IMR-90 (cell line): Measurements from ENCODE around the gene RBM28. TPM values are rescaled to one million over a fixed set of nuclear protein-coding genes. Genes with fewer than 3 reads are reported as not detected.

Experiments used
- ATAC-seq: fragments of 200-7000 bp; cut with Tn5 transposase; 2 replicates; pipeline ENCODE4 v1.9.1; 2020; ENCODE audit warnings: low read depth, mild to moderate bottlenecking, moderate library complexity
- BruUV-seq: library from RNA; stranded (reverse); fragments of 400-500 nt; replicated peaks from 2 replicates; lab custom pipeline; 2021; lab: Mats Ljungman, UMichigan
- CTCF ChIA-PET: fragments of 300-600 bp; formaldehyde crosslinking; extraction: SDS; loops from one replicate; lab custom pipeline; 2021; ENCODE audit warnings: antibody characterized with exemption; lab: Yijun Ruan, JAX
- POLR2A ChIA-PET: fragments of 300-600 bp; sonication (Branson Sonifier 250); formaldehyde crosslinking; loops from one replicate; lab custom pipeline; 2022; ENCODE audit warnings: antibody characterized with exemption; ENCODE audit not compliant: unreplicated experiment; lab: Charles Lee
- DNase-seq: peaks from one replicate; pipeline ENCODE4 v3.0.0; 2013
- H2AFZ ChIP-seq: replicated peaks from 2 replicates; pipeline ENCODE3; 2013; ENCODE audit warnings: low read length, mild to moderate bottlenecking; ENCODE audit not compliant: poor library complexity
- H2AK5ac ChIP-seq: 2 replicates; pipeline ENCODE4 v1.6.1; 2013; ENCODE audit warnings: low read depth, low read length, inconsistent platforms
- H2AK9ac ChIP-seq: replicated peaks from 2 replicates; pipeline ENCODE3; 2013; ENCODE audit warnings: mild to moderate bottlenecking, low read depth, low read length, moderate library complexity; ENCODE audit not compliant: poor library complexity
- H2BK120ac ChIP-seq: 2 replicates; pipeline ENCODE4 v1.6.1; 2013; ENCODE audit warnings: low read depth, low read length, inconsistent platforms
- H2BK15ac ChIP-seq: 3 replicates; pipeline ENCODE4 v1.6.1; 2013; ENCODE audit warnings: low read depth, low read length, inconsistent platforms
- H2BK20ac ChIP-seq: 2 replicates; pipeline ENCODE4 v1.6.1; 2013; ENCODE audit warnings: low read depth, mild to moderate bottlenecking, inconsistent platforms, low read length, moderate library complexity
- H2BK5ac ChIP-seq: 2 replicates; pipeline ENCODE4 v1.6.1; 2013; ENCODE audit warnings: mild to moderate bottlenecking, low read depth, low read length, inconsistent platforms; ENCODE audit not compliant: poor library complexity, severe bottlenecking
- H3K14ac ChIP-seq: replicated peaks from 2 replicates; pipeline ENCODE4 v1.6.1; 2013; ENCODE audit warnings: low read depth, low read length, inconsistent platforms
- H3K18ac ChIP-seq: 2 replicates; pipeline ENCODE4 v1.6.1; 2013; ENCODE audit warnings: low read depth, low read length, control low read depth
- H3K23ac ChIP-seq: 2 replicates; pipeline ENCODE4 v1.6.1; 2013; ENCODE audit warnings: low read depth, low read length, inconsistent platforms
- H3K27ac ChIP-seq: 2 replicates; pipeline ENCODE4 v1.5.1; 2013; ENCODE audit warnings: mild to moderate bottlenecking, control low read depth, low read length; ENCODE audit not compliant: insufficient read depth
- H3K27me3 ChIP-seq: 2 replicates; pipeline ENCODE4 v1.6.1; 2013; ENCODE audit warnings: low read length; ENCODE audit not compliant: control insufficient read depth, insufficient read depth
- H3K36me3 ChIP-seq: 2 replicates; pipeline ENCODE4 v1.6.1; 2013; ENCODE audit warnings: low read length, mixed read lengths; ENCODE audit not compliant: control insufficient read depth, insufficient read depth
- H3K4ac ChIP-seq: 2 replicates; pipeline ENCODE4 v1.6.1; 2013; ENCODE audit warnings: low read depth, low read length, inconsistent platforms
- H3K4me1 ChIP-seq: 2 replicates; pipeline ENCODE4 v1.6.1; 2013; ENCODE audit warnings: low read length, mixed read lengths; ENCODE audit not compliant: control insufficient read depth, insufficient read depth
- H3K4me2 ChIP-seq: 2 replicates; pipeline ENCODE4 v1.6.1; 2013; ENCODE audit warnings: low read depth, mild to moderate bottlenecking, control low read depth, low read length, moderate library complexity
- H3K4me3 ChIP-seq: 2 replicates; pipeline ENCODE4 v1.5.1; 2013; ENCODE audit warnings: low read depth, mild to moderate bottlenecking, control low read depth, low read length, moderate library complexity; ENCODE audit not compliant: insufficient read depth
- H3K56ac ChIP-seq: 2 replicates; pipeline ENCODE4 v1.6.1; 2013; ENCODE audit warnings: low read length, inconsistent platforms; ENCODE audit not compliant: insufficient read depth; ENCODE audit errors: extremely low read depth
- H3K79me1 ChIP-seq, 2 experiments: 2 replicates each; pipeline ENCODE4 v1.6.1; 2013; ENCODE audit warnings: low read length in 2 of 2, inconsistent platforms in 1 of 2, low read depth in 1 of 2
- H3K9ac ChIP-seq: 2 replicates; pipeline ENCODE4 v1.6.1; 2013; ENCODE audit warnings: low read depth, low read length, control low read depth
- H3K9me1 ChIP-seq: 2 replicates; pipeline ENCODE4 v1.6.1; 2013; ENCODE audit warnings: low read length, inconsistent platforms; ENCODE audit not compliant: insufficient read depth
- H3K9me3 ChIP-seq: 2 replicates; pipeline ENCODE4 v1.6.1; 2013; ENCODE audit warnings: low read length; ENCODE audit not compliant: control insufficient read depth, insufficient read depth
- H4K20me1 ChIP-seq: 2 replicates; pipeline ENCODE4 v1.6.1; 2013; ENCODE audit warnings: low read length, inconsistent platforms; ENCODE audit not compliant: insufficient read depth
- H4K5ac ChIP-seq: 2 replicates; pipeline ENCODE4 v1.6.1; 2013; ENCODE audit warnings: mild to moderate bottlenecking, low read depth, low read length, control low read depth
- H4K8ac ChIP-seq, 2 experiments: 2 replicates each; pipeline ENCODE4 v1.6.1; 2013; ENCODE audit warnings: low read depth in 2 of 2, low read length in 2 of 2, control low read depth in 1 of 2, inconsistent platforms in 1 of 2
- H4K91ac ChIP-seq: 2 replicates; pipeline ENCODE4 v1.6.1; 2013; ENCODE audit warnings: low read depth, low read length, inconsistent platforms; ENCODE audit not compliant: insufficient read depth
- BHLHE40 ChIP-seq: fragments of 150-350 bp; IDR thresholded peaks from 2 replicates; pipeline ENCODE4 v1.6.1; 2016; ENCODE audit warnings: mild to moderate bottlenecking, low read depth, low read length
- CEBPB ChIP-seq: IDR thresholded peaks from 2 replicates; pipeline ENCODE4 v1.6.1; 2012; ENCODE audit warnings: low read depth, low read length, improper control_type of control experiment
- CHD1 ChIP-seq: IDR thresholded peaks from 2 replicates; pipeline ENCODE4 v1.6.1; 2012; ENCODE audit warnings: low read depth, low read length, improper control_type of control experiment
- ELK1 ChIP-seq: fragments of 150-350 bp; IDR thresholded peaks from 2 replicates; pipeline ENCODE4 v1.6.1; 2016; ENCODE audit warnings: low read depth, mild to moderate bottlenecking, low read length, moderate library complexity, borderline replicate concordance
- FOS ChIP-seq: fragments of 150-350 bp; IDR thresholded peaks from 2 replicates; pipeline ENCODE4 v1.6.1; 2016; ENCODE audit warnings: low read depth, low read length
- MAFK ChIP-seq: IDR thresholded peaks from 2 replicates; pipeline ENCODE4 v1.6.1; 2012; ENCODE audit warnings: low read depth, low read length, improper control_type of control experiment
- MAZ ChIP-seq: IDR thresholded peaks from 2 replicates; pipeline ENCODE4 v1.6.1; 2012; ENCODE audit warnings: low read depth, mild to moderate bottlenecking, low read length, improper control_type of control experiment, moderate library complexity, borderline replicate concordance
- MXI1 ChIP-seq: IDR thresholded peaks from 2 replicates; pipeline ENCODE4 v1.6.1; 2012; ENCODE audit warnings: low read depth, mild to moderate bottlenecking, low read length, moderate library complexity, borderline replicate concordance
- NFE2L2 ChIP-seq: fragments of 150-350 bp; IDR thresholded peaks from 2 replicates; pipeline ENCODE4 v1.6.1; 2016; ENCODE audit warnings: low read depth, mild to moderate bottlenecking, low read length
- POLR2A ChIP-seq: IDR thresholded peaks from 2 replicates; pipeline ENCODE4 v1.6.1; 2012; ENCODE audit warnings: mild to moderate bottlenecking, low read depth, low read length
- RAD21 ChIP-seq: IDR thresholded peaks from 2 replicates; pipeline ENCODE4 v1.6.1; 2012; ENCODE audit warnings: low read length, improper control_type of control experiment
- RCOR1 ChIP-seq: IDR thresholded peaks from 2 replicates; pipeline ENCODE4 v1.6.1; 2012; ENCODE audit warnings: mild to moderate bottlenecking, low read length, improper control_type of control experiment; ENCODE audit not compliant: insufficient replicate concordance
- RFX5 ChIP-seq: IDR thresholded peaks from 2 replicates; pipeline ENCODE4 v1.8.0; 2012; ENCODE audit warnings: low read depth, mild to moderate bottlenecking, low read length, moderate library complexity
- SMC3 ChIP-seq: fragments of 150-350 bp; IDR thresholded peaks from 2 replicates; pipeline ENCODE4 v1.6.1; 2016; ENCODE audit warnings: low read depth, mild to moderate bottlenecking, antibody characterized with exemption, low read length, moderate library complexity
- USF2 ChIP-seq: fragments of 150-350 bp; IDR thresholded peaks from 2 replicates; pipeline ENCODE4 v1.6.1; 2017; ENCODE audit warnings: mild to moderate bottlenecking, antibody characterized with exemption, low read length, low read depth
- WGBS, 2 experiments: methylation state at CpG; one replicate each; pipeline versions ENCODE4 v1.1.5 to v1.1.7; 2013; ENCODE audit warnings: missing lambda C conversion rate in 2 of 2; ENCODE audit not compliant: insufficient read length in 1 of 2; ENCODE audit errors: extremely low coverage in 2 of 2; 5-methylcytosine and 5-hydroxymethylcytosine counted together
- dilution Hi-C: fragments of 300-500 bp; cut with HindIII; formaldehyde crosslinking; loops from one replicate; pipeline ENCODE4 v1.14.3; 2018; ENCODE audit warnings: low sequenced_read_pairs; ENCODE audit not compliant: unreplicated experiment
- in situ Hi-C: fragments of 300-500 bp; cut with MboI; formaldehyde crosslinking; loops from 3 replicates; pipeline ENCODE4 v1.14.3; 2019; ENCODE audit warnings: low sequenced_read_pairs, inconsistent platforms, mixed read lengths
- intact Hi-C: fragments of 100-400 bp; cut with micrococcal nuclease; formaldehyde crosslinking; loops from 2 replicates; pipeline ENCODE4 v1.10.0; 2022
- polyA plus RNA-seq, 3 experiments: library from polyadenylated mRNA; depleted of rRNA; stranded (reverse); fragments of >200 nt; gene quantifications; 2 replicates each; pipeline ENCODE4 v1.2.3, GENCODE V29; 2012; ENCODE audit warnings: low replicate concordance in 1 of 3
- total RNA-seq: library from RNA; depleted of rRNA; stranded (reverse); fragments of >200 nt; gene quantifications from 2 replicates; pipeline ENCODE4 v1.2.3, GENCODE V29; 2012
- TF ChIP-seq, protein P1 (sequence below): conservative IDR thresholded peaks from 2 replicates; pipeline ENCODE4 v1.5.1; 2012; ENCODE audit warnings: mild to moderate bottlenecking, low read depth, low read length, improper control_type of control experiment

Gene RBM28
- total and polyA plus RNA-seq, 2 of the 4 experiments (the other 2 are of a cell fraction), result 12.4 to 20.4 TPM

- H4K5ac ChIP-seq, result no peak overlapping the region
- BruUV-seq, result no TSS peak
- H3K4me3 ChIP-seq, result no peak overlapping the region
- no peaks in the 10 kb centered on the region for H3K9me3 ChIP-seq
- no peak overlapping the region for H2AK9ac ChIP-seq
- no peaks in the 10 kb centered on the region for H3K79me1 ChIP-seq
- H3K9ac ChIP-seq, result no peak overlapping the region
- ChIA-PET CTCF (interaction anchor here (1.6 kb wide), 1 partner anchor 13 kb away, joined by 9 read pairs; no protein-coding TSS in a partner anchor), POLR2A (no interaction called here)
- no peak overlapping the region for H3K4me2 ChIP-seq
- no peak overlapping the region for H2BK5ac ChIP-seq
- no peak overlapping the region for H4K91ac ChIP-seq
- H3K27me3 ChIP-seq, result peaks cover 86% of the 10 kb centered on the region
- no peak overlapping the region for H4K8ac ChIP-seq
- H3K4me1 ChIP-seq, result no peaks in the 10 kb centered on the region; the same call in 1 of the 2 replicates
- H2AK5ac ChIP-seq, result no peak overlapping the region
- H2BK120ac ChIP-seq, result no peak overlapping the region
- H3K36me3 ChIP-seq, result no peaks in the 10 kb centered on the region
- 48% methylated on average over 3 of the region's 9 CpGs; no CpG with 5 or more reads in 1 of the 2 experiments for WGBS, 2 experiments
- no peak overlapping the region for H3K18ac ChIP-seq
- H3K9me1 ChIP-seq, result no peaks in the 10 kb centered on the region
- H3K4ac ChIP-seq, result no peak overlapping the region
- H3K14ac ChIP-seq, result no peak overlapping the region
- ATAC-seq, result no peak
- H3K56ac ChIP-seq, result no peak overlapping the region
- no peak overlapping the region for H2BK15ac ChIP-seq
- dilution Hi-C loops (no loop called here), intact Hi-C loops (no loop called here), in situ Hi-C loops (no loop called here)
- 0 out of 2 replicates have a peak, but pooled peaks cover 3% of the 10 kb centered on the region for H4K20me1 ChIP-seq
- H3K27ac ChIP-seq, result no peak overlapping the region
- no peak overlapping the region for H2BK20ac ChIP-seq
- H3K23ac ChIP-seq, result no peak overlapping the region
- no peak overlapping the region for H2AFZ ChIP-seq
- TF ChIP-seq USF2, result no peak
- no peak for TF ChIP-seq CHD1
- TF ChIP-seq RCOR1, result no peak
- TF ChIP-seq MXI1, result no peak
- no peak for TF ChIP-seq POLR2A
- TF ChIP-seq, protein P1, sequence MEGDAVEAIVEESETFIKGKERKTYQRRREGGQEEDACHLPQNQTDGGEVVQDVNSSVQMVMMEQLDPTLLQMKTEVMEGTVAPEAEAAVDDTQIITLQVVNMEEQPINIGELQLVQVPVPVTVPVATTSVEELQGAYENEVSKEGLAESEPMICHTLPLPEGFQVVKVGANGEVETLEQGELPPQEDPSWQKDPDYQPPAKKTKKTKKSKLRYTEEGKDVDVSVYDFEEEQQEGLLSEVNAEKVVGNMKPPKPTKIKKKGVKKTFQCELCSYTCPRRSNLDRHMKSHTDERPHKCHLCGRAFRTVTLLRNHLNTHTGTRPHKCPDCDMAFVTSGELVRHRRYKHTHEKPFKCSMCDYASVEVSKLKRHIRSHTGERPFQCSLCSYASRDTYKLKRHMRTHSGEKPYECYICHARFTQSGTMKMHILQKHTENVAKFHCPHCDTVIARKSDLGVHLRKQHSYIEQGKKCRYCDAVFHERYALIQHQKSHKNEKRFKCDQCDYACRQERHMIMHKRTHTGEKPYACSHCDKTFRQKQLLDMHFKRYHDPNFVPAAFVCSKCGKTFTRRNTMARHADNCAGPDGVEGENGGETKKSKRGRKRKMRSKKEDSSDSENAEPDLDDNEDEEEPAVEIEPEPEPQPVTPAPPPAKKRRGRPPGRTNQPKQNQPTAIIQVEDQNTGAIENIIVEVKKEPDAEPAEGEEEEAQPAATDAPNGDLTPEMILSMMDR, result no peak
- TF ChIP-seq BHLHE40, result no peak
- no peak for TF ChIP-seq RAD21
- TF ChIP-seq ELK1, result no peak
- TF ChIP-seq SMC3, result no peak
- no peak for TF ChIP-seq RFX5
- no peak for TF ChIP-seq FOS
- no peak for TF ChIP-seq MAZ
- TF ChIP-seq MAFK, result no peak
- no peak for TF ChIP-seq NFE2L2
- no peak for TF ChIP-seq CEBPB
- no peak for DNase-seq
Observed at GRCh38 chr7:128360359-128360678, 16.6 kb upstream of the RBM28 start.
